C4-2B (cell line): ENCODE measurements around the gene TMEM18.

Experiments used
- CTCF ChIP-seq: fragments of 450-650 bp; conservative IDR thresholded peaks from 2 replicates; pipeline ENCODE4 v1.5.1; 2017; ENCODE audit warnings: mild to moderate bottlenecking
- ZFX ChIP-seq: fragments of 450-650 bp; IDR thresholded peaks from 2 replicates; pipeline ENCODE4 v1.6.1; 2017

- no peak for TF ChIP-seq CTCF
- TF ChIP-seq ZFX = no peak
Observed at GRCh38 chr2:675460-675859, 1.7 kb downstream of the TMEM18 start.
